ENCODE measurements around the gene UNC93A.
"Not testable (repeated sequence)": the region's sequence is repeated elsewhere in the genome, so short reads cannot be mapped to it uniquely, and the experiment has no call there.

DNA sequence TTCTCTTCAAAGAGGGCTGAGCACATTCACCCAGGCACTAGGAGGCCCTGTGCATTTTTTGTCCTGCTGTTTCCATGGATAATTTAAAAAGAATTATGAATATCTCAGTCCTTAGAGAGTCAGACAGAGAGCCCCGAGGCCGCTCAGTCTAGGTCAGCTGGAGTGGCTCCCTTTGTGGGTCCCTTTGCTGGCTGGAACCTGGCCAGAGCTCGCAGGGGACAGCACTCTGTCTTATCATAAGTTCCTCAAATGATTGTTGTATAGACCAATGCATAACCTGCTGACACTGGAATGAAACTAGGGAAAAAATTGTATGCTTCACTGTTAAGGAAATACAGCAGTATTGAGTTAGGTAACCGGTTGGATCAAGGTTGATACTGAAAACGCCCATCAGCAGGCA is 10.6 kb upstream of the UNC93A start:
- TF ChIP-seq, protein P1, sequence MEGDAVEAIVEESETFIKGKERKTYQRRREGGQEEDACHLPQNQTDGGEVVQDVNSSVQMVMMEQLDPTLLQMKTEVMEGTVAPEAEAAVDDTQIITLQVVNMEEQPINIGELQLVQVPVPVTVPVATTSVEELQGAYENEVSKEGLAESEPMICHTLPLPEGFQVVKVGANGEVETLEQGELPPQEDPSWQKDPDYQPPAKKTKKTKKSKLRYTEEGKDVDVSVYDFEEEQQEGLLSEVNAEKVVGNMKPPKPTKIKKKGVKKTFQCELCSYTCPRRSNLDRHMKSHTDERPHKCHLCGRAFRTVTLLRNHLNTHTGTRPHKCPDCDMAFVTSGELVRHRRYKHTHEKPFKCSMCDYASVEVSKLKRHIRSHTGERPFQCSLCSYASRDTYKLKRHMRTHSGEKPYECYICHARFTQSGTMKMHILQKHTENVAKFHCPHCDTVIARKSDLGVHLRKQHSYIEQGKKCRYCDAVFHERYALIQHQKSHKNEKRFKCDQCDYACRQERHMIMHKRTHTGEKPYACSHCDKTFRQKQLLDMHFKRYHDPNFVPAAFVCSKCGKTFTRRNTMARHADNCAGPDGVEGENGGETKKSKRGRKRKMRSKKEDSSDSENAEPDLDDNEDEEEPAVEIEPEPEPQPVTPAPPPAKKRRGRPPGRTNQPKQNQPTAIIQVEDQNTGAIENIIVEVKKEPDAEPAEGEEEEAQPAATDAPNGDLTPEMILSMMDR (IDR thresholded peaks at IDR 0.05; ENCODE audit: poor library complexity, severe bottlenecking) = not testable (repeated sequence)
- not testable (repeated sequence) for TF ChIP-seq EP300 (conservative IDR thresholded peaks at IDR 0.05; ENCODE audit: poor library complexity, severe bottlenecking)
- TF ChIP-seq, protein P2, sequence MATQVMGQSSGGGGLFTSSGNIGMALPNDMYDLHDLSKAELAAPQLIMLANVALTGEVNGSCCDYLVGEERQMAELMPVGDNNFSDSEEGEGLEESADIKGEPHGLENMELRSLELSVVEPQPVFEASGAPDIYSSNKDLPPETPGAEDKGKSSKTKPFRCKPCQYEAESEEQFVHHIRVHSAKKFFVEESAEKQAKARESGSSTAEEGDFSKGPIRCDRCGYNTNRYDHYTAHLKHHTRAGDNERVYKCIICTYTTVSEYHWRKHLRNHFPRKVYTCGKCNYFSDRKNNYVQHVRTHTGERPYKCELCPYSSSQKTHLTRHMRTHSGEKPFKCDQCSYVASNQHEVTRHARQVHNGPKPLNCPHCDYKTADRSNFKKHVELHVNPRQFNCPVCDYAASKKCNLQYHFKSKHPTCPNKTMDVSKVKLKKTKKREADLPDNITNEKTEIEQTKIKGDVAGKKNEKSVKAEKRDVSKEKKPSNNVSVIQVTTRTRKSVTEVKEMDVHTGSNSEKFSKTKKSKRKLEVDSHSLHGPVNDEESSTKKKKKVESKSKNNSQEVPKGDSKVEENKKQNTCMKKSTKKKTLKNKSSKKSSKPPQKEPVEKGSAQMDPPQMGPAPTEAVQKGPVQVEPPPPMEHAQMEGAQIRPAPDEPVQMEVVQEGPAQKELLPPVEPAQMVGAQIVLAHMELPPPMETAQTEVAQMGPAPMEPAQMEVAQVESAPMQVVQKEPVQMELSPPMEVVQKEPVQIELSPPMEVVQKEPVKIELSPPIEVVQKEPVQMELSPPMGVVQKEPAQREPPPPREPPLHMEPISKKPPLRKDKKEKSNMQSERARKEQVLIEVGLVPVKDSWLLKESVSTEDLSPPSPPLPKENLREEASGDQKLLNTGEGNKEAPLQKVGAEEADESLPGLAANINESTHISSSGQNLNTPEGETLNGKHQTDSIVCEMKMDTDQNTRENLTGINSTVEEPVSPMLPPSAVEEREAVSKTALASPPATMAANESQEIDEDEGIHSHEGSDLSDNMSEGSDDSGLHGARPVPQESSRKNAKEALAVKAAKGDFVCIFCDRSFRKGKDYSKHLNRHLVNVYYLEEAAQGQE (IDR thresholded peaks at IDR 0.05; ENCODE audit: borderline replicate concordance) = not testable (repeated sequence)

All from neural cell (in vitro differentiated cells).